Measurements from ENCODE around the gene NECAP2.

Gene NECAP2

DNA sequence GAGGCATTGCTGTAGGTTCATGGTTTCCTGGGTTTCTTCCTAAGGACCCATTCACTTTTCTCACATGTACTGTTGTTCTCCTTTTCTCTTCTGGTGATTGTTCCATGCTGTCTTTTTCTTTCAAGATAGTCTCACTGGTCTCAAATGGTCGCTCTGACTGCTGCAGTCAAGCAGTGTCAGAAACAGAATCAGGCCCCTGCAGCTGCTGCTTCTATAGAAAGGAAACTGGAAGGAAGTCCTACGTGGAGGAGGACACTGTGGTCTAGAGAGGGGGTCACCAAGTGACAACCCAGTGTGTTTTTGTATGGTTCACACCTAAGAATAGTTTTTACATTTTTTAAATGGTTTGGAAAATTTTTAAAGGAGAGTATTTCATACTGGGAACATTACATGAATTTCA lies 2.4 kb downstream of the NECAP2 start:
- POLR2A ChIA-PET, result no interaction called here
- CTCF ChIA-PET, result interaction anchor here (1.0 to 1.9 kb wide), 2 partner anchors 9 to 16 kb away, joined by 3 to 4 read pairs; no protein-coding TSS in a partner anchor
- DNase-seq (ENCODE audit: extremely low spot score), result no peak

DNA sequence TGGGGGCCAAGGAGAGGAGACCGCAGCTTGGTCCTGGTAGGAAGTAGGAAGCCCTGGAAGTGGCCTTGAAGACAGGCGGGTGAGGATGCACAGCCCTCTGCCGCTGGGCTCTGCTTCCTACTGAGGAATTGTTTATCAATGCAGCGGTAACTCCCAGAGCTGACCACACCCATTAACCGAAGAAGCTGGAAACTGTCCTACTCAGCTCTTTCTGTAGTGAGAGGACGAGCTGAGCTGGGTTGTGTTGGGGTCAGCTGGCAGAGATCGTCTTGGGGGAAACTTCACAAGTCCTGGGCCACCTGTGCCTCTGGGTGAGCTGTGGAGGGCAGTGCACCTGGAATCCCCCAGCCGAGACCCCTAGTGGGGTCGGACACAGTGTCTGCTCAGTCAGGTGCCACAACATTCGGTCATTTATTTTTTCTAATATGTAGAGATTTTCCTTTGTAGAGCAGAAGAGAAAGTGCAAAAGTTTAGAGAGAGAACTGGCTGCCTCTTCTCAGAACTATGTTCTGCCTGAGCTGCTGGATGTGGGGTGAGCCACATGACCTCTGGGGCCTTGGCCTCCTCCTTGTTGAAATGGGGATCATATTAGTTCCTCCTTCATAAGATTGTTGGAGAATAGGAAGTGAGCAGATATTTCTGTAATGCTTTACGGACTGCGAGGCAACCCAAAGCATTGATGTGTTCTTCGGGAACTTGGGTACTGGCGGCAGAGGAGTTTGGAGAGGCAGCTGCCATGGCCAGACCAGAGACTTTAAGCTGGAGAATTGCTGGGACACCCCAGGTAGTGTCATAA lies 3.6 kb downstream of the NECAP2 start:
- POLR2A ChIA-PET, result no interaction called here
- CTCF ChIA-PET, result interaction anchor here (0.5 to 1.9 kb wide), 3 partner anchors 11 to 71 kb away, joined by 3 to 4 read pairs (median 3); no protein-coding TSS in a partner anchor
- TF ChIP-seq, protein P1, sequence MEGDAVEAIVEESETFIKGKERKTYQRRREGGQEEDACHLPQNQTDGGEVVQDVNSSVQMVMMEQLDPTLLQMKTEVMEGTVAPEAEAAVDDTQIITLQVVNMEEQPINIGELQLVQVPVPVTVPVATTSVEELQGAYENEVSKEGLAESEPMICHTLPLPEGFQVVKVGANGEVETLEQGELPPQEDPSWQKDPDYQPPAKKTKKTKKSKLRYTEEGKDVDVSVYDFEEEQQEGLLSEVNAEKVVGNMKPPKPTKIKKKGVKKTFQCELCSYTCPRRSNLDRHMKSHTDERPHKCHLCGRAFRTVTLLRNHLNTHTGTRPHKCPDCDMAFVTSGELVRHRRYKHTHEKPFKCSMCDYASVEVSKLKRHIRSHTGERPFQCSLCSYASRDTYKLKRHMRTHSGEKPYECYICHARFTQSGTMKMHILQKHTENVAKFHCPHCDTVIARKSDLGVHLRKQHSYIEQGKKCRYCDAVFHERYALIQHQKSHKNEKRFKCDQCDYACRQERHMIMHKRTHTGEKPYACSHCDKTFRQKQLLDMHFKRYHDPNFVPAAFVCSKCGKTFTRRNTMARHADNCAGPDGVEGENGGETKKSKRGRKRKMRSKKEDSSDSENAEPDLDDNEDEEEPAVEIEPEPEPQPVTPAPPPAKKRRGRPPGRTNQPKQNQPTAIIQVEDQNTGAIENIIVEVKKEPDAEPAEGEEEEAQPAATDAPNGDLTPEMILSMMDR (IDR thresholded peaks at IDR 0.05; ENCODE audit: control extremely low read depth, extremely low read depth, low read depth, missing control alignments), result no peak

More for the DNA sequence above, 2.4 kb downstream of the NECAP2 start:
- TF ChIP-seq, protein P1 (IDR thresholded peaks at IDR 0.05; ENCODE audit: control extremely low read depth, extremely low read depth, low read depth, missing control alignments), result no peak

DNA sequence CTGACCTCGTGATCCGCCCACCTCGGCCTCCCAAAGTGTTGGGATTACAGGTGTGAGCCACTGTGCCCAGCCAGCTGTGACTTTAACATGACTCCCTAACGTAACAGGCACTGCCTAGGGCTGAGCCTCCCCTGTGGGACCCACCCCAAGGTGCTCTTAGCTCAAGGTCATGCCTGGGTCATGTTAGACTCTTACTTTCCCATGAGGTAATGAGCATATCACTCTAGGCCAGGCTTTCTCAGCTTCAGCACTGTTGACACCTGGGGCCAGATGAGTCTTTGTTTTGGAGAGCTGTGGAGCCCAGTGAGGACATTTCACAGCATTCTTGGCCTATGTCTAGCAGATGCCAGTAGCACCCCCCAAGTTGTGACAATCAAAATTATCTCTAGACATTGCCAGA lies 4.5 kb downstream of the NECAP2 start:
- CTCF ChIA-PET, result no interaction called here

More for the DNA sequence above, 3.6 kb downstream of the NECAP2 start:
- DNase-seq (ENCODE audit: extremely low spot score), result no peak

DNA sequence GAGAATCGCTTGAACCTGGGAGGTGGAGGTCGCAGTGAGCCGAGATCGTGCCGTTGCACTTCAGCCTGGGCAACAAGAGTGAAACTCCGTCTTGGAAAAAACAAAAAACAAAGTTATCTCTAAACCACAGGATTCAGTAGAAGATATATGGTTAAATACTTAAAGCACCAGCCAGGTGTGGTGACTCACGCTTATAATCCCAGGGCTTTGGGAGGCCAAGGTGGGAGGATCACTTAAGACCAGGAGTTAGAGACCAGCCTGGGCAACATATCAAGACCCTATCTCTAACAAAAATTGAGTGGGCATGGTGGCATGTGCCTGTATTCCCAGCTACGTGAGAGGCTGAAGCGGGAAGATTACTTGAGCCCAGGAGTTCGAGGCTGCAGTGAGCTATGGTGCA lies 5.6 kb downstream of the NECAP2 start:
- TF ChIP-seq, protein P1 (IDR thresholded peaks at IDR 0.05; ENCODE audit: control extremely low read depth, extremely low read depth, low read depth, missing control alignments), result no peak
- ChIA-PET CTCF (no interaction called here), POLR2A (no interaction called here)
- no peak for DNase-seq (ENCODE audit: extremely low spot score)

More for the DNA sequence above, 4.5 kb downstream of the NECAP2 start:
- POLR2A ChIA-PET, result no interaction called here
- TF ChIP-seq, protein P1 (IDR thresholded peaks at IDR 0.05; ENCODE audit: control extremely low read depth, extremely low read depth, low read depth, missing control alignments), result no peak
- DNase-seq (ENCODE audit: extremely low spot score), result no peak

DNA sequence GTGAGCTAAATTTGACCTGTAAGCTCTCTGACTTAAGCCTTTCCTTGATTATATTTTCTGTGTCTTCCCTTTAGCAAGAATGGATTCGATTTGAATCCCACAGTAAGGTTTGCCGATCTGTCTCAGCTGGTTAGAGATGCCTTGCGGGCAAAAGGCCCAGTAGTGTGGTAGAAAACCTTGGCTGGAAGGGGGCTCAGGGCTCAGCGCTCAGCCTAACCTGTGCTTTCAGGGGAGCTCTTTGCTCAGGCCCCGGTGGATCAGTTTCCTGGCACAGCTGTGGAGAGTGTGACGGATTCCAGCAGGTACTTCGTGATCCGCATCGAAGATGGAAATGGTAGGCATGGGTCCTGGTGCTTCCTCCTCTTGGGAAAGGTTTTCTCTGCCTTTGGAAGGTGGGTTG lies 7.1 kb downstream of the NECAP2 start:
- DNase-seq (ENCODE audit: extremely low spot score), result no peak
- POLR2A ChIA-PET, result interaction anchor here (0.5 kb wide), 1 partner anchor 47 kb away, joined by 4 read pairs; no protein-coding TSS in a partner anchor
- CTCF ChIA-PET, result interaction anchor here (1.0 to 6.2 kb wide), 2 partner anchors 7 to 84 kb away, joined by 3 to 51 read pairs; partner anchors contain the start of gene NECAP2
- TF ChIP-seq, protein P1 (IDR thresholded peaks at IDR 0.05; ENCODE audit: control extremely low read depth, extremely low read depth, low read depth, missing control alignments), result no peak

DNA sequence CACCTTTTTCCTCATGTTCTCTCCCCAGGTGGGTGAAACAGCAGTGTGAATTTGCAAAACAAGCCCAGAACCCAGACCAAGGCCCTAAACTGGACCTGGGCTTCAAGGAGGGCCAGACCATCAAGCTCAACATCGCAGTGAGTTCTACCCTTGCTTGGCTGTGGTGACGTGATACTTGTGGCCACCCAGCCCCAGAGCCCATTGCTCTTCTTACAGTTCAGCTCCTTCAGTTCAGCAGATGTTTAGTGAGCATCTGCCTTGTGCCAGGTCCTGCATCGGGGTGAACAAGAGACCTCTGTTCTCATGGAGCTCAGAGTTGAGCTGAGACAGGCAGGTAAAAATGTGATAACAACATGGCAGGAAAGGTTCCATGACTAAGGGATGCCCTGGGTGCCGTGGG lies 8.5 kb downstream of the NECAP2 start:
- TF ChIP-seq, protein P1 (IDR thresholded peaks at IDR 0.05; ENCODE audit: control extremely low read depth, extremely low read depth, low read depth, missing control alignments), result no peak
- DNase-seq (ENCODE audit: extremely low spot score), result no peak
- POLR2A ChIA-PET, result interaction anchor here (0.6 kb wide), 2 partner anchors 12 to 85 kb away, joined by 3 to 5 read pairs; no protein-coding TSS in a partner anchor
- CTCF ChIA-PET, result interaction anchor here (1.6 to 6.2 kb wide), 2 partner anchors 8 to 10 kb away, joined by 4 to 51 read pairs; partner anchors contain the start of gene NECAP2
